ENCODE data around the gene EFHD2.

DNA sequence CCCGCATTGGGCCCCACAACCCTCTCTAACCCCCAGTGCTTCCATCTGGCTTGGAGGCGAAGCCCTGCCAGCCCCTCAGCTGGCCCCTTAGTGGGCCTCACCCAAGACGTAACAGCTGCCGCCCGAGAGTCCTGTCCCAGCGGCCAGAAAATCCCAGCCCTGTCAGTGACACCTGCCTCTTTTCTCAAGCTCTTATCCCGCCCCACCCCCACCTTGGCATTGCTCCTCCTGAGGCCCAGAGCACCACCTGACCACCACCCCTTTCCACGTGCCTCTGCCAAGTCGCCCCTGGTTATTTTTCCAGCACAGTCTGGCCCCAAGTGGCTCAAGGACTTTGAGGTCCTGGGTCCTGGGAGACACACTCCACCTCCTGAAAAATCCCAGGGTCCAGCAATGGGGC, 22.6 kb downstream of the EFHD2 start:
- TF ChIP-seq CTCF (conservative IDR thresholded peaks at IDR 0.05 in 1 of 2, IDR thresholded peaks at IDR 0.05 in 1 of 2; ENCODE audit: low read depth in 1 of 2, low read length in 2 of 2) (no peak), EZH2 (IDR thresholded peaks at IDR 0.05; ENCODE audit: low read length, missing control alignments) (no peak)

Data from fibroblast of lung (primary cell).